Medulla oblongata (tissue), 1 donor: ENCODE results near the gene GNL3.
"Not testable (repeated sequence)": the region's sequence is repeated elsewhere in the genome, so short reads cannot be mapped to it uniquely, and the experiment has no call there.

ENCODE experiments used
- DNase-seq: peaks from one replicate; pipeline ENCODE4 v3.0.0-alpha.2; 2015; ENCODE audit errors: extremely low spot score

GNL3 gene

DNA sequence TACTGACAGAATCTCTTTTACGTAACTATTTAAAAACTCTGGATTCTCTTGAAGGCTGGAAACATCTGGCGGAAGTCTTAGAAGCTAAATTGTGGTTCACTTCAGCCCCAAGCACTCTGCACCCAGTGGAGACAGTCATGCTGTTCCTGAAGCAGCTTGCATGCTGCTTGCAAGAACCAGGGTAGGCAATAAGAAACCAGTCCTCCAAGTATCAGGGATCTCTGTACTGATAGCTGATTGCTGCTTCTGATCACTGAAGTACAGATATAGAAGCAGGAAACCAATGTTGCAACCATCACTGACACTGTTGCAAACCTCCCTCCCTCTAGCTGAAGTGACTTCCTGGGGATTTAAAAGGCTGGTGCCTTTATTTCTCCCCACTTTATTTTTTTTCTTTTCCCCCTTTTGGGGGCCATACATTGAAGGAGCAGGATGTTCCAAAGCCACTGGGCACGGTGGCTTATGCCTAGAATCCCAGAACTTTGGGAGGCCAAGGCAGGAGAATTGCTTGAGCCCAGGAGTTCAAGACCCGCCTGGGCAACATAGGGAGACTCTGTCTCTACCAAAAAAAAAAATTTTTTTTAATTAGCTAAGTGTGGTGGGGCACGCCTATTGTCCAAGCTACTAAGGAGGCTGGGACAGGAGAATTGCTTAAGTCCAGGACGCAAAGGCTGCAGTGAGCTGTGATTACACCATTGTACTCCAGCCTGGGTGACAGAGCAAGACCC, 35.3 kb downstream of the GNL3 start:
- DNase-seq: peak; percentile 75

DNA sequence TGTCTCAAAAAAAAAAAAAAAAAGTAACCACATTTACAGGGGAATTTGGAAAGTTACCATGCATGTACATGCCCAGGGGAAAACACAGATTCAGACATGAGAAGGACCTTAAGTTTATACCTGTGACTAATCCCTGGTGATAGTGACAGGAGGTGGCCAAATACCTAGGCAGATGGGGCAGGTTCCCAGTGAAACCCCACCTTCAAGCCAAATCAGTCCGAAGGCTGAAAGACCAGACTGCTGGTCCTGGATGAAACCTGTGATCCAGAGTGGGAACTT, 35.8 kb downstream of the GNL3 start:
- DNase-seq: no peak

DNA sequence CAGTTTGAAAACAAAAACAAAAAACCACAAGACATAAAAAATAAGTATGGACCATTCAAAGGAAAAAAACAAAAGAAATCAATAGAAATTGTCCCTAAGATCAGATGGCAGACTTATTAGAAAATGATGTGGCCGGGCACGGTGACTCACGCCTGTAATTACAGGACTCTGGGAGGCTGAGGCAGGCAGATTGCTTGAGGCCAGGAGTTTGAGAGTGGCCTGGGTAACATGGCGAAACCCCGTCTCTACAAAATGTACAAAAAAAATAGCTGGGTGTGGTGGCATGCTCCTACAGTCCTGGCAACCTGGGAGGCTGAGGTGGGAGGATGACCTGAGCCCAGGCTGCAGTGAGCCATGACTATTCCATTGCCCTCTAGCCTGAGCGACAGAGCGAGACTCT, 36.7 kb downstream of the GNL3 start:
- DNase-seq: no peak

DNA sequence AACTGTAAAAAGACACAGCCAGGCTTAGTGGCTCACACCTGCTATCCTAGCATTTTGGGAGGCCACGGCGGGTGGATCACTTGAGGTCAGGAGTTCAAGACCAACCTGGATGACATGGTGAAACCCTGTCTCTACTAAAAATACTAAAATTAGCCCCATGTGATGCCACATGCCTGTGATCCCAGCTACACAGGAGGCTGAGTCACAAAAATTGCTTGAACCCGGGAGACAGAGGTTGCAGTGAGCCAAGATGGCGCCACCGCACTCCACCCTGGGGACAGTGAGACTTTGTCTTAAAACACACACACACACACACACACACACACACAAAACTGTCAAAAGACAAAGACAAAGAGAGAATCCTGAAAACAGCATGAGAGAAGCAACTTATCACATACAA, 38.1 kb downstream of the GNL3 start:
- no peak for DNase-seq

DNA sequence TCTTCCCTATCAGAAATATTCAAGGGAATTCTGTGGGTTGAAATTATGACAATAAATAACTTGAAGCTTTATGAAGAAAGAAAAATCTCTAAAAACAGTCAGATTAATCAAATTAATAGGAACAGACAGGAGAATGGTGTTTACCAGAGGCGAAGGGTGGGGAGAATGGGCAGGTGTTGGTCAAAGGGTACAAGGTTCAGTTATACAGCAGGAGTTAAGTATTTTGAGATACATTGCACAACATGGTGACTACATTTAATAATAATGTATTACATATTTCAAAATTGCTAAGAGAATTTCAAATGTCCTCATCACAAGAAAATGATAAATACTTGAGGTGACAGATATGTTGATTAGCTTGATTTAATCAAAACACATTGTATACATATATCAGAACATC, 38.7 kb downstream of the GNL3 start:
- DNase-seq: no peak

DNA sequence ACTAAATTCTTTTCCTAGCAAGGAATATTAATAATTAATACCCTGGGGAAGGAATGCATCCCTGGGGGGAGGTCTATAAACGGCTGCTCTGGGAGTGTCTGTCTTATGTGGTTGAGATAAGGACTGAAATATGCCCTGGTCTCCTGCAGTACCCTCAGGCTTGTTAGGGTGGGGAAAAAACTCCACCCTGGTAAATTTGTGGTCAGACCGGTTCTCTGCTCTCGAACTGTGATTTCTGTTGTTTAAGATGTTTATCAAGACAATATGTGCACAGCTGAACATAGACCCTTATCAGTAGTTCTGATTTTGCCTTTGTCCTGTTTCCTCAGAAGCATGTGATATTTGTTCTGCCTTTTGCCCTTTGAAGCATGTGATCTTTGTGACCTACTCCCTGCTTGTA, 42.9 kb downstream of the GNL3 start:
- not testable (repeated sequence) for DNase-seq

DNA sequence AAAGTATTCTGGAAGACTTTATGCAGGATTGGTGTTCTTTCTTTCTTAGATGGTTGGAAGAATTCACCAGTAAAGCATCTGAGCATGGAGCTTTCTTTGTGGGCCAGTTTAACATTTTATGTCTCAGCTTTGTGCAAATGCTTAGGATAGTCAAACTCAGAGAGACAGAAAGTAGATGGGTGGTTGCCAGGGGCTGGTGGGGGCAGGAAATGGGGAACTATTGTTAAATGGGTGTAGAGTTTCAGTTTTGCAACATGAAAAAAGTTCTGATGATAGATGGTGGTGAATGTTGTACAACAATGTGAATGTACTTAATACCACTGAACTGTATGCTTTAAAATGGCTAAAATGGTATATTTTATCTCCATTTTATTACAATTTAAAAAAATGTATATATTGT, 44.8 kb downstream of the GNL3 start:
- DNase-seq: no peak

DNA sequence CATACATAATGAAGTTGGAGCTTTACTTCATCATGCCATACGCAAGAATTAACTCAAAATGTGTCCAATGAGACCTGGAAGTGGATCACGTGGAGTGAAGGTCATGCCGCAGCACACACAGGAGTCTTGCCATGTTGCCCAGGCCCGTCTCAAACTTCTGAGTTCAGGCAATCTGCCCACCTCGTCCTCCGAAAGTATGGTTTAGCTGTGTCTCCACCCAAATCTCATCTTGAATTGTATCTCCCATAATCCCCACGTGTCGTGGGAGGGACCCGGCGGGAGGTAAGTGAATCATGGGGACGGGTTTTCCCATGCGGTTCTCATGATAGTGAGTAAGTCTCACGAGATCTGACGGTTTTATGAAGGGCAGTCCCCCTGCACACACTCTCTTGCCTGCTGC, 45.8 kb downstream of the GNL3 start:
- no peak for DNase-seq

DNA sequence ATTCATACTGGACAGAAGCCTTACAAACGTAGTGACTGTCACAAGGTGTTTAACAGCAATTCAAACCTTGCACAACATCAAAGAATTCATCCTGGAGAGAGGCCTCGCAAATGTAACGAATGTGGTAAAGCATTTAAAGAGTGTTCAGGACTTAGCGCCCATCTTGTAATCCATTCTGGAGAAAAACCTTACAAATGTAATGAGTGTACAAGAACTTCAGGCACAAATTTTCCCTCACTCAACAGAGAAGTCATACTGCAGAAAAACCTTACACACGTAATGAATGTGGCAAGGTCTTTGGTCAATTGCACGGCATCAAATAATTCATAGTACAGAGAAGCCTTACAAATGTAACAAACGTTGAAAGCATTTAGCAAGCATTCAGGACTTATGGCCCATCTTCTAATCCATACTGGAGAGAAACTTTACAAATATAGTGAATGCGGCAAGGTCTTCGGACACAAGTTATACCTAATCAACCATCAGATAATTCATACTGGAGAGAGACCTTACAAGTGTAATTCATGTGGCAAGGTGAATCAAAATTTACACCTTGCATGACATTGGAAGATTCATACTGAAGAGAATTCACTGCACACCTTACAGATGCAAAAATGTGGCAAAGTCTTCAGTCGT, 47.5 kb downstream of the GNL3 start:
- no peak for DNase-seq

DNA sequence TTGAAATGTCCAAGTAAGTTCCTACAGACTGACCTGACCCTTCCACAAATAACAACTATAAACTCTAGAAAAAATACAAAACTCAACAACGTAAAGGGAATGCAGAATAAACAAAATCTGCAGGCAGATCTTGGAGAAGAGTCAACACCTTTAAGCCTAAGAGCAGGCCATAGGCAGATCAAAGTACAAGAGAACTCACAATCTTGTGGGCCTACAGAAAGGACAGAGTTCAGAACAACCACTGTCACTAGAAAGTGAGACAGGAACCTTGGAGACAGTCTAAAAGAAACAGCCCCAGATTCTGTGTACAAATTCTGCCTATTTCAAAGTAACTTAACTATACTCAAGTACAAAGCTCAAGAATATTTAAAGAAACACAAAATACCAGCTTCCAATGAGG, 53.9 kb downstream of the GNL3 start:
- no peak for DNase-seq

DNA sequence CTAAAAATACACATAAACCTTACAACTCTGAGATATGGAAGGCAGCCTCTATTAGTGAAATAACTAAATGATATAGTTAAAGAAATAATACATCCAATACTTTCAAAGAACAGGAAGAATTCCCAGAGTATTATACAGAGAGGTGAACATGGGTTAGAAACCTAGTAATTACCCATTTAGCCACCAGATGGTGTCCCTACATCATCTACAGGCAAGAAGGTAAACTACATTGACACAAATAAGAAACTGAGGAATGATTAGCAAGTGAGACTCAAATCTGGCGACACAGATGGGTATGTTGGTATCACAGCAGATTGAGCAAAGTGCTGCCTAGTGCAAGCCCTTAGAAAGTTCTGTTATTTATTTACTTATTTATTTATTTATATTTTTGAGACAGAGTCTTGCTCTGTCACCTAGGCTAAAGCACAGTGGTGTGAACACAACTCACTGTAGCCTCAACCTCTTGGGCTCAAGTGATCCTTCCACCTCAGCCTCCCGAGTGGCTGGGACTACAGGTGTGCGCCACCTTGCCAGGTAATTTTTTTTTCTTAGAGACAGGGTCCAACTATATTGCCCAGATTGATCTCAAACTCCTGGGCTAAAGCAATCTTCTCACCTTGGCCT, 56.7 kb downstream of the GNL3 start:
- DNase-seq: peak; percentile 38

DNA sequence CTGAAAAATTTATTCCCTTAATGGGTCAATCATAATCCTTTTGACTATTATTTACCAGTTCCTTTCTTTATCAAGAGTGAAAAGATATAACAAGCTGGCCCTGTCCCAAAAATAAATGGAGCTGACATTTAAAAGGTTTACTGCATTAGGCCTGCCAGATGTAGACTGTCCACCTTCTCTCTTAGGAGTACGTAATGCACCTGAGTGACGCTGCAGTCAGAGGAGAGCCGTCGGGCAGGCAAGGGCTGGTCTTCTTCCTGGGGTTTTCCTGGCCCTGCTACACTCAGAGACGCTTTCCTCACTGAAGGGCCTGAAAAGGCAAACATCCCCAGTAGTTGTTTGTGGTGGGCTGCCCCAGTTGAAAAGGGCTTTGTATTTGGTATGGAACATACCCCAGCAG, 57.3 kb downstream of the GNL3 start:
- DNase-seq: no peak

DNA sequence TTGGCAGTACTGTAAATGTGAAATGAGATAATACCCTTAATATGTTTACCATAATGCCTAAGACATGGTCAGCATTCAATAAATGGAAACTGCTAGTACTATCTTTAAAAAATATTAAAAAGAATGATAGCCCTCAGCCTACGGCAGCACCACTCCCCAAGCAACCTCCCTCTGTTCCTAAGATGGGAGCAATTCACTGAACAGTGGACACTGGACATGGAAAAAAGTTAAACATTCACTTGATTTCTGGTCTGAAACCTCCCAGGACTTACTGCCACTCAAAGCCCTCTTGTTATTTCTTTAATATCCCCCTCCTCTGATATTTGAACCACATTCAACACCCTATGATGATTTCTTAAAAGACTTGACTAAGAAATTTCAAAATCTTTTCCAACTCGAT, 57.9 kb downstream of the GNL3 start:
- no peak for DNase-seq
